GM04503 (cell line): ENCODE data around the gene BLTP3B.
A peak's percentile ranks its signal among the peaks of the same experiment; 100 is the strongest.

Experiments
- DNase-seq: peaks from one replicate; pipeline ENCODE4 v3.0.0-alpha.2; 2012; ENCODE audit warnings: low read depth

Gene BLTP3B

DNA sequence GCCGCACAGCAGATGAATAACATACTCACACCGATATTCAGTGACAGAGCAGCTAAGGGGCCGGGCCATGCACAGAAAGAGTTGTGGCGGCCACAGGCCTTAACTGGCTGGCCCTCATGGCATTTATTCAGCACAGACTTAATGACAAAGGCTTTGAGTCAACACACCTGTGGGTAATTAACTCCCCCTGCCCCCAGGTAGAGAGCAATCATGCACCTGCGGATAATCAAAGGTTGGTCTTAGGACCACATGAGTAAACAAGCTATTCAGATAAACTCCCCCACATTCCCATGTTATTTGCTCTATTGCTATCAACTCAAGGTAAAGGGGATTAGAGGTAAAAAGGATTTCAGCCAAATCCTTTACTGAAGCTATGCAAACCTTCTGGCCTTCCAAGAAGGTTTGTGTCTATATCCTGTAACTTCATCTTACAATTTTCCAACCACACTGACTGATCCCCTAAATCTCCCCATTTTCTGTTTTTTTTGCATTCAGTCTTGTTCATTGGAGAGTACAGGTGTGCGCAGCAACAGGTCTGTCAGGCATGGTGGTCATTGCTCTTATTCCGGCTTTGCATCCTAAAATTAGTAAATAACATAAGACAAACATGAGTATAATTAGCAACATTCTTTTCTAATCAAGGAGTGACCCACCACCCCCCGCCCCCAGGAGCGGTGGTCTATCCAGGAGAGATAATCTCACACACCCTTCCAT, 16.9 kb upstream of the BLTP3B start:
- no peak for DNase-seq

- DNase-seq = no peak
Measured at GRCh38 chr12:100158535-100158934, 15.9 kb upstream of the BLTP3B start.

DNA sequence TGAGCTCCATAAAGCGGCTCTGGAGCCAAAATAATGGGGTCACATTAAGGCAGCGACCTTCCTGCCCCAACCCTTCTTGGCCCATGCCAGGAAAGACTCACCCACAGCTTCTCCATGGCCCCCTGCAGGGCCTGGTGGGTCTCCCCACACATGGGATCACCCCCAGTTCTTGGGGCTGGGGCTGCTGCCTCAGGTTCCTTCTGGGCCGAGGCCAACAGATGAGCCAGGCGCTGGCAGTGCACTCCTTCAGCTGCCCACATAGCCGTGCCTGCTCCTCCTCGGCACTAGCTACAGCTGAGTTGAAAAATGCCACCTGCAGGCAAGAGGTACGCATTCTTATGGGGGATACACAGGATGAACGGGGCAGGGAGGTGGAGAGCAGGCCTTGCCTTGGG, 14.8 kb upstream of the BLTP3B start:
- DNase-seq = no peak

- no peak for DNase-seq
Measured at GRCh38 chr12:100156731-100157426, 14.2 kb upstream of the BLTP3B start.

DNA sequence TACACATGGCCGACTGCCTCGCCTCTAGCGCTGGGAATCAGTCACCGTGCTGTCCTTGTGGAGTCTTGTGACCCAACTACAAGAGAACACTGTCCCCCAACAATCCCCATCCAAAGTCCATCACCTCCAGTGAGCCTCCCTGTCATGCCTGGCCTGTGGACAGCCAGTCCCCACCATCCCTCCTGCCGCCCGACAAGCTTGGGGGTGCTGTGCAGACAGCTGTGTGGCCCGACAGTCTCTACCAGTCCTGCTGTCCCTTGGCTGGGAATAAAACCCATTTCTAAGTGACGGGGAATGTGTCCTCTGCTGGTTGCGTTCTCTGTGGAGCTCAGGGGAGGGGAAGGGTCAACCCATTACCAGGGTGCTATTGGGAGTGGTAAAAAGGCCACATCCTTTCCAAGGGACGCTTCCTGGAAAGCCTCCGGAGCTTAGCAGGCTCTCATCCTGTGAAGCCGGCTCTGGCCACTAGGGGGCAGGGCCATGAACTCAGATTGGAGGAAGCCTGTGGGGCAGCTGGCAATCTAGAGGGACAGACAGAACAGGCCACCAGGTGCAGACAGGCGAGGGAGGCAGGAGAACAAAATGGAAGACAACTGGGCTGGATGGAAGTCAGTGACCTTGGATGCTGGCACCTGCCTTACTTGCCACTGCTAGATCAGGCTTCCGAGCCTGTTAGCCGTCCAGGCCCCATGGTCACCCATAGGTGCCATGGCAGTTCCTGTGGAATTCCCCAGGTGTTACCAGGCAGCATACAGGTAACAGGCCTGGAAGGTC, 12.0 kb upstream of the BLTP3B start:
- DNase-seq = no peak

DNA sequence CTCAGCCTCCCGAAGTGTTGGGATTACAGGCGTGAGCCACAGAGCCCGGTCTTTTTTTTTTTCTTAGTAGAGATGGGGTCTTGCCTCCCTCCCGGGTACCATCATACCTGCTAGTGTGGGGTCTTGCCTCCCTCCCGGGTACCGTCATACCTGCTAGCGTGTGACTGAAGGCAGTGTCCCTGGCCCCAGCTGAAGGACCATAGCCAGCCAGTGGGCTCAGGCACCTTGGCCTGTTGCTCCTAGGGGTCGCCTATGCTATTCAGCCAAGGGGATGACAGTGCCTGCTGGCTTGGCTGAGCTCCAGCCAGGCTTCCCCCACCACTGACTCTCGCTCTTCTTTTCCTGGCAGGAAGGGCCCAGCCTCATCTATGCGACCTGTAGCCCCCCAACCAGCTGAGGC, 10.5 kb upstream of the BLTP3B start:
- DNase-seq = no peak

DNA sequence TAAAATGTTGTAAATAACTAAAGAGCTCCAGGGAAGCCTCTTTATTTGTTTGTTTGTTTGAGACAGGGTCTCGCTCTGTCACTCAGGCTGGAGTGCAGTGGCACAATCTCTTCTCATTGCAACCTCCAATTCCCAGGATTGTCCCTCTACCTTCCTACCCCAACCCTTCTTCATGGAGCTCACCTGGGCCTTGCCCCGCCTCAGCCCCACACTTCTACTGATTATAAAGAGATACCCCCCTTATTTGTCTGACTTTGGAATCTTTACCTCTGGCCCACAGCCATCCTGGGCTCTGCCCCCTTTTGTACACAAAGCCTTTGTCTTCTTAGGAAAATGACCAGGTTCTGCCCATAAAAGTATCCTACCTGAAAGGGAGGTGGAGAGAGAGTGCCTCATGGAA, 9.1 kb upstream of the BLTP3B start:
- no peak for DNase-seq

GRCh38 chr12:100146252-100146651, 3.6 kb upstream of the BLTP3B start:
- DNase-seq = no peak

DNA sequence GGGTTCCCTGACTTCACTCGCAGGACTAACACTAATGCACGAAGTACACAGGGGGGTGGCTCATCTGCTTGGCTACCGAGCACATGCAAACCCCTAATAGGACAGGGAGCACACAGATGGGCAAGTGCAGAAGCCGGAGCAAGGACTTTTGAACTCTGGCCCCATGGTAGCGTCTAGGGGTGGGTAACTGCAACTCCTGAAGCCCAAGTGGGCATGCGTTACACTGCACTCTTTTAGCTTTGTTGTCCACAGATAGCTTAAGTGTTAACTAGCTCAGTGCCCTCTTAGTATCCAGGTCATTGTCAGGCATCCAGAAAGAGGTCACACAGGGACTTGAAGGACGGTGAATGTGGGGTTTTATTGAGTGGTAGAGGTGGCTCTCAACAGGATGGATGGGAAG, 3.0 kb upstream of the BLTP3B start:
- DNase-seq = no peak

- no peak for DNase-seq
Measured at GRCh38 chr12:100141998-100142850, 450 bp downstream of the BLTP3B start.

DNA sequence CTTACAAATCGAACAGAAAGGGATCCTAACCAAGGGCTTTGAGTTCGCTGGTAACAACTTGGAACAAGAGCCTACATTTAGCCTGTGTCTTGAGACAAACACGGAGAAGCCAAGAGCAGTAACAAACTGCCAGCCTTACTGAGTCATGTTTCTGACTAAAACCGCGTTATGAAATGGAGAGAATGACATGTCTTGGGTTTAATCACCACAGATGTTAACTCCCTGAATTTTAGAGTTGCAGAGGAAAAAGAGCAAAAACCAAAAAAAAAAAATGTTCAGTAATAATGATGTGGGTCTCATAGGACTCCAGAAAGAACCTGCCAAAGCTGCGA, 1.0 kb downstream of the BLTP3B start:
- DNase-seq = peak; percentile 81

- no peak for DNase-seq
Measured at GRCh38 chr12:100138803-100139098, 3.9 kb downstream of the BLTP3B start.

GRCh38 chr12:100138048-100138802, 4.4 kb downstream of the BLTP3B start:
- no peak for DNase-seq

DNA sequence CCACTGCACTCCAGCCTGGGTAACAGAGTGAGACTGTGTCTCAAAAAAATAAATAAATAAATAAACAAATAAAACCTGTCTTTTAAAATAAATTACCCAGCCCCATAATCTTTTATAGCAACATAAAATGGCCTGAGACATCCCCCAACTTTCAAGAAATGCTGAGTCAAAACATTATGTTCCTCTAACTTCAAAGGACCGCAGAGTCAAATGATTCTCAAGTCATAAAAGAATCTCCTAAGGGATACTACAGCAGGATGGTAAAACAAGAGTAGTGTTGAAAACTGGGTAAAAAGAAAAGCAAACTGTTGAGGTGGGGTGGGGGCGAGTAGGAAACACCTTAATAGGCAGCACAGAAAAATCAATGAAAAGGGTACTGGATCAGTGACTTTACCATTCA, 9.5 kb downstream of the BLTP3B start:
- no peak for DNase-seq

DNA sequence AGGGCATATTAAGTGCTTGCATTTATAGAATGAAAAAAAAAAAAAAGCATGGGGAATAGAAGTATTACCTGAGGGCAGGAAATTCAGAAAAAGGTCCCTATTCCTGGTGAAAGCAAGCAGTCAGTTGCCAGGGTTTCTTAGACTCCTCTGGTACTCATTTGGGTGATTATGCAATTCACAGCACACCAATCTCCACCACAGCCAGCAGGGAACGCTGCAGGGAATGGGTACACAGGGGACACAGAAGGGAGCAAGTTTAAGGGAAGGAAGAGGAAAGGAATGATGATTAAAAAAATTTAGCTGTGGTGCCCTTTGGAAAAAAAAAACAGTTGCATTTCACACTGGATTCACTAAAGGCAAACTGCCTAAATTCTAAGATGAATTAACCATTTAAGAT, 14.2 kb downstream of the BLTP3B start:
- DNase-seq = no peak

DNA sequence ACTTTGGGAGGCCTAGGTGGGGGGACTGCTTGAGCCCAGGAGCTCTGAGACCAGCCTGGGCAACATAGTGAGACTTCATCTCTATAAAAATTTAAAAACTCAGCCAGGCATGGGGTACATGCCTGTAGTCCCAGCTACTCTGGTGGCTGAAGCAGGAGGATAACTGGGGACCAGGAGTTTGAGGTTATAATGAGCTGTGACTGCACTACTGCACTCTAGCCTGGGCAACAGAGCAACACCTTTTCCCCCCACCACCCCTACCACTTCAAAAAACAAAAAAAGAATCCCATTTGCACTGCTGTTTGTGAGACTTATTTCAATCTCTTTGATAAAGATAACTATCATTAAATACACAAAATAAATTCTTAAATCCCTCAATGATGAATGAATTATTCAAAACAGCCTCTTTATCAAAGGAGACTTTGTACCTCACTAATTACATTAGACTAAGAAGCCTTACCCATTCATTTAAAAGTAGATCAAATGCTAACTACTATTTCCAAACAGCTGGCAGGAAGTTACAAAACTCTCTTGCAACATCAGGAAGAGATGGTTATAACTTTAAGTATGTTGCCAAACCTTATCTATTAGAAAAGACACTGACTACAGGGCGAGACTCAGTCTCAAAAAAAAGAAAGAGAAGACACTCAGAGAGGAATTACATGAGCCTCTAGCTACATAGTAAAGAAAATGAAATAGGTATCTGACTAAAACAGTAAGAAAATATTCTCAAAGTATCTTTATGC, 14.7 kb downstream of the BLTP3B start:
- DNase-seq = peak; percentile 45

- no peak for DNase-seq
Measured at GRCh38 chr12:100123316-100124095, 19.2 kb downstream of the BLTP3B start.

DNA sequence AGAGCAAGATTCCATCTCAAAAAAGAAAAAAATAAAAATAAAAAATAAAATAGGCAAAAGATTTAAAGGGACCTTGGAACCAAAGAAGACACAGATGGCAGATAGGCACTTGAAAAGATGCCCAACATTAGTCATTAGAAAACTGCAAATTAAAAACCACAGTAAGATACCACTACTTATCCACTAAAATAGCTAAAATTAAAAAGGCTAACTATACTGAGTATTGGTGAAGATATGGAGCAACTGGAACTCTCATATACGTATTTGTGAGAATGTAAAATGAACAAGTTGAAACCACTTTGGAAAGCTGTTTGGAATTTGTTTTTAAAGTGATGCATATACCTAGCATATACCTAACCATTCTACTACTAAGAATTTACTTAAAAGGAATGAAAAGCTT, 22.3 kb downstream of the BLTP3B start:
- no peak for DNase-seq

DNA sequence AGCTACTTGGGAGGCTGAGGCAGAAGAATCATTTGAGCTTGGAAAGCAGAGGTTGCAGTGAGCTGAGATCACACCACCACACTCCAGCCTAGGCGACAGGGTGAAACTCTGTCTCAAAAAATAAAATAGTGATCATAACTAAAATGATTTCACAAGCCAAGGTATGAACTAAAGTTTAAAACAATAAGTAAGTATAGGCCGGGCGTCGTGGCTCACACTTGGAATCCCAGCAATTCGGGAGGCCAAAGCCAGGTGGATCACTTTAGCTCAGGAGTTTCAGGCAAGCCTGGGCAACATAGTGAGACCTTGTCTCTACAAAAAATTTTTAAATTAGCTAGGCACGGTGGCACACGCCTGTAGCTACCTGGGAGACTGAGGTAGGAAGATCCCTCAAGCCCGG, 27.4 kb downstream of the BLTP3B start:
- DNase-seq = no peak

GRCh38 chr12:100114574-100114973, 28.1 kb downstream of the BLTP3B start:
- DNase-seq = peak; percentile 24
